HG02763 (cell line): Measurements from ENCODE around the gene NUDT8.
"Not testable (repeated sequence)": the region's sequence is repeated elsewhere in the genome, so short reads cannot be mapped to it uniquely, and the experiment has no call there.

ENCODE experiments used
- ATAC-seq: cut with Tn5 transposase; IDR thresholded peaks from one replicate; pipeline ENCODE4 v1.9.1; 2021; ENCODE audit warnings: mild to moderate bottlenecking, moderate library complexity; ENCODE audit not compliant: unreplicated experiment

NUDT8 gene

GRCh38 chr11:67662142-67662834 lies 32.6 kb upstream of the NUDT8 start:
- ATAC-seq: no peak

- ATAC-seq: not testable (repeated sequence)
These were observed 31.0 kb upstream of the NUDT8 start for GRCh38 chr11:67660752-67661151.

GRCh38 chr11:67659651-67660165 lies 30.0 kb upstream of the NUDT8 start:
- not testable (repeated sequence) for ATAC-seq

GRCh38 chr11:67657300-67657699 lies 27.6 kb upstream of the NUDT8 start:
- no peak for ATAC-seq

- ATAC-seq: no peak
These were observed 26.7 kb upstream of the NUDT8 start for GRCh38 chr11:67656278-67656922.

GRCh38 chr11:67654225-67654624 lies 24.5 kb upstream of the NUDT8 start:
- no peak for ATAC-seq

- ATAC-seq: no peak
These were observed 23.5 kb upstream of the NUDT8 start for GRCh38 chr11:67652965-67653845.

GRCh38 chr11:67651976-67652781 lies 22.4 kb upstream of the NUDT8 start:
- no peak for ATAC-seq

- ATAC-seq: no peak
These were observed 20.1 kb upstream of the NUDT8 start for GRCh38 chr11:67649634-67650510.

- no peak for ATAC-seq
These were observed 19.3 kb upstream of the NUDT8 start for GRCh38 chr11:67648796-67649613.

GRCh38 chr11:67648140-67648795 lies 18.5 kb upstream of the NUDT8 start:
- no peak for ATAC-seq

GRCh38 chr11:67647471-67647870 lies 17.7 kb upstream of the NUDT8 start:
- no peak for ATAC-seq

- ATAC-seq: no peak
These were observed 17.0 kb upstream of the NUDT8 start for GRCh38 chr11:67646535-67647336.

GRCh38 chr11:67645521-67646461 lies 16.1 kb upstream of the NUDT8 start:
- ATAC-seq: no peak

GRCh38 chr11:67644472-67645418 lies 15.0 kb upstream of the NUDT8 start:
- ATAC-seq: no peak
